ENCODE results near the gene ATXN7L1. TPM values are rescaled to one million over a fixed set of nuclear protein-coding genes. Genes with fewer than 3 reads are reported as not detected.

ATXN7L1 gene
- total RNA-seq, 1 experiment from 2014 or later: 14.6 TPM

- no peak for DNase-seq
- Histone ChIP-seq H3K4me2 (no peak overlapping the region), H3K27me3 (ENCODE audit: insufficient read depth, low read depth) (no peaks in the 10 kb centered on the region), H3K79me2 (ENCODE audit: low read depth) (no peaks in the 10 kb centered on the region), H3K4me3 (no peak overlapping the region), H4K20me1 (ENCODE audit: insufficient read depth) (no peaks in the 10 kb centered on the region), H3F3A (ENCODE audit: insufficient read depth, low read depth) (no peaks in the 10 kb centered on the region), H2AFZ (no peak overlapping the region), H3K9me3 (ENCODE audit: insufficient read depth, low read depth) (no peaks in the 10 kb centered on the region), H3K27ac (no peak overlapping the region), H3K36me3 (ENCODE audit: low read depth) (no peaks in the 10 kb centered on the region), H3K4me1 (replicated peaks; ENCODE audit: insufficient read depth) (peaks cover 32% of the 10 kb centered on the region), H3K9me2 (ENCODE audit: insufficient read depth) (no peaks in the 10 kb centered on the region)
- intact Hi-C loops (cut with micrococcal nuclease; ENCODE audit: unreplicated experiment): loop anchor here (1.0 kb wide), 1 partner anchor 44 kb away; no protein-coding TSS in a partner anchor
- POLR2A ChIA-PET (ENCODE audit: unreplicated experiment): no interaction called here
- no TSS peak for BruUV-seq (replicated peaks)
- CTCF ChIA-PET: no interaction called here
- TF ChIP-seq CTCF (conservative IDR thresholded peaks at IDR 0.05): no peak
Measured at GRCh38 chr7:105805447-105806019, 70.9 kb downstream of the ATXN7L1 start.

- H2AFZ ChIP-seq: no peak overlapping the region
- H3K36me3 ChIP-seq (ENCODE audit: low read depth): no peaks in the 10 kb centered on the region
- intact Hi-C loops (cut with micrococcal nuclease; ENCODE audit: unreplicated experiment): no loop called here
- no peak for DNase-seq
- ChIA-PET POLR2A (ENCODE audit: unreplicated experiment) (no interaction called here), CTCF (no interaction called here)
- no peak overlapping the region for H3K4me3 ChIP-seq
- H3K27ac ChIP-seq: no peak overlapping the region
- no peaks in the 10 kb centered on the region for H3K9me2 ChIP-seq (ENCODE audit: insufficient read depth)
- no peaks in the 10 kb centered on the region for H3K27me3 ChIP-seq (ENCODE audit: insufficient read depth, low read depth)
- no peak overlapping the region for H3K4me2 ChIP-seq
- peaks cover 24% of the 10 kb centered on the region for H3K4me1 ChIP-seq (replicated peaks; ENCODE audit: insufficient read depth)
- H3F3A ChIP-seq (ENCODE audit: insufficient read depth, low read depth): no peaks in the 10 kb centered on the region
- no peaks in the 10 kb centered on the region for H3K79me2 ChIP-seq (ENCODE audit: low read depth)
- no peaks in the 10 kb centered on the region for H4K20me1 ChIP-seq (ENCODE audit: insufficient read depth)
- no peaks in the 10 kb centered on the region for H3K9me3 ChIP-seq (ENCODE audit: insufficient read depth, low read depth)
- no TSS peak for BruUV-seq (replicated peaks)
- no peak for TF ChIP-seq EZH2 (IDR thresholded peaks at IDR 0.05; ENCODE audit: low read depth)
- no peak for TF ChIP-seq CTCF (conservative IDR thresholded peaks at IDR 0.05)
Measured at GRCh38 chr7:105803429-105803736, 73.0 kb downstream of the ATXN7L1 start.

GRCh38 chr7:105802604-105803428, 73.6 kb downstream of the ATXN7L1 start:
- Histone ChIP-seq H3K4me2 (no peak overlapping the region), H3K4me3 (no peak overlapping the region), H3K27me3 (ENCODE audit: insufficient read depth, low read depth) (no peaks in the 10 kb centered on the region), H2AFZ (no peak overlapping the region), H4K20me1 (ENCODE audit: insufficient read depth) (no peaks in the 10 kb centered on the region), H3F3A (ENCODE audit: insufficient read depth, low read depth) (no peaks in the 10 kb centered on the region), H3K9me2 (ENCODE audit: insufficient read depth) (no peaks in the 10 kb centered on the region), H3K9me3 (ENCODE audit: insufficient read depth, low read depth) (no peaks in the 10 kb centered on the region), H3K79me2 (ENCODE audit: low read depth) (no peaks in the 10 kb centered on the region), H3K36me3 (ENCODE audit: low read depth) (no peaks in the 10 kb centered on the region), H3K27ac (no peak overlapping the region), H3K4me1 (replicated peaks; ENCODE audit: insufficient read depth) (peaks cover 24% of the 10 kb centered on the region)
- intact Hi-C loops (cut with micrococcal nuclease; ENCODE audit: unreplicated experiment): no loop called here
- DNase-seq: no peak
- ChIA-PET CTCF (interaction anchor here (0.5 kb wide), 1 partner anchor 362 kb away, joined by 3 read pairs; no protein-coding TSS in a partner anchor), POLR2A (ENCODE audit: unreplicated experiment) (no interaction called here)
- no TSS peak for BruUV-seq (replicated peaks)
- no peak for TF ChIP-seq EZH2 (IDR thresholded peaks at IDR 0.05; ENCODE audit: low read depth)
- no peak for TF ChIP-seq CTCF (conservative IDR thresholded peaks at IDR 0.05)
